NCI-H2227 treated with DMSO at 0.1 percent for 48 hours (cell line): ENCODE measurements around the gene AQP10.
"Not testable (repeated sequence)": the region's sequence is repeated elsewhere in the genome, so short reads cannot be mapped to it uniquely, and the experiment has no call there.

Source experiments
- DNase-seq: peaks from one replicate; lab custom pipeline; 2025; lab: John Stamatoyannopoulos, UW

AQP10 gene

GRCh38 chr1:154324241-154324640 is 3.3 kb downstream of the AQP10 start:
- DNase-seq: no peak

- peak; percentile 68 for DNase-seq
Observed at GRCh38 chr1:154324669-154325582, 4.0 kb downstream of the AQP10 start, which contains the start of gene ATP8B2. TSS of gene ATP8B2 (plus strand) at chr1:154325525. CDS start at chr1:154328142, 2,617 bp downstream.

DNA sequence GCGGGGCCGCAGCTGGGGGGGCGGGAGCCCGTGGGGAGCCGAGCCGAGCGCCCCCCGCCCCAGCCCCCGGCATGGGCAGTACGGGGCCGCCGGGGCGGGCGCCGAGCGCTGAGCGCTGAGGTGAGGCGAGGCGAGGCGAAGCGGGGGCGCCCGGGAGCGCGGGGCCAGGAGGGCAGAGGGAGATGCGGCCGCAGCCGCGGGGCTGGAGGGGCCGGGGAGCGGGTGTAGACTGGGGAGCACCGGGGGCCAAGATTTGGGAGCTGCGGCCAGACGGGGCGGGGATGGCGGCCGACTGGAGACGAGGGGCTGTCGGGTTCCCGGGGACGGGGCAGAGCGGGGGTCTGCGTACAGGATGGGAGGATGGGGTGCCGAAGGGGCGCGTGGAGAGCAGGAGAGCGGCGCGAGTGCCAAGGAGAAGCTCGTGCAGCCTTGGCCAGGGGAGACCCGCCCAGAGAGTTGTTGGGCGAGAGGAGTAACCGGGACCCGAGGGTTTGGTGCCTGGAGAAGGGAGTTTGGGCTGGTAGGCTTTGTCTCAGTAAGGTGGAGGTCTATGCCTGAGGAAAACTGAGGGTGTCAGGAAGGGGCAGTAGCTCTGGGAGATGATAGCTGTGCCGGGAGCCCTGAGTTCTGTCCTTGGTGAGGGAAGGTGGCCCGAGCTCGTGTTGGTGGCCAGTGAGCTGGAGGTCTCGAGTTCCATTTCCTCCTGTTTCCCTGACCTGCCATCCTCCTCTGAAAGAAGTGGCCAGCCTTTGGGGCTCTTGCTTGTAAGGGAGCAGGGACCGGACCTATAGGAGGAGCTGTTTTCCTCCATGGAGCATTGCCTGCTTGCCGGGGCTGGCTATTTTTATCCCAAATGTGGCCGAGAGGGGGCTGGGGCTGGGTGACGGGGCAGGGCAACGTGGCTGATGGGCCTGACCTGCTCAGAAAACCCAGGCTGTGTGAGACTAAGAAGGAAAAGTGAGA is 5.0 kb downstream of the AQP10 start:
- peak; percentile 30 for DNase-seq

DNA sequence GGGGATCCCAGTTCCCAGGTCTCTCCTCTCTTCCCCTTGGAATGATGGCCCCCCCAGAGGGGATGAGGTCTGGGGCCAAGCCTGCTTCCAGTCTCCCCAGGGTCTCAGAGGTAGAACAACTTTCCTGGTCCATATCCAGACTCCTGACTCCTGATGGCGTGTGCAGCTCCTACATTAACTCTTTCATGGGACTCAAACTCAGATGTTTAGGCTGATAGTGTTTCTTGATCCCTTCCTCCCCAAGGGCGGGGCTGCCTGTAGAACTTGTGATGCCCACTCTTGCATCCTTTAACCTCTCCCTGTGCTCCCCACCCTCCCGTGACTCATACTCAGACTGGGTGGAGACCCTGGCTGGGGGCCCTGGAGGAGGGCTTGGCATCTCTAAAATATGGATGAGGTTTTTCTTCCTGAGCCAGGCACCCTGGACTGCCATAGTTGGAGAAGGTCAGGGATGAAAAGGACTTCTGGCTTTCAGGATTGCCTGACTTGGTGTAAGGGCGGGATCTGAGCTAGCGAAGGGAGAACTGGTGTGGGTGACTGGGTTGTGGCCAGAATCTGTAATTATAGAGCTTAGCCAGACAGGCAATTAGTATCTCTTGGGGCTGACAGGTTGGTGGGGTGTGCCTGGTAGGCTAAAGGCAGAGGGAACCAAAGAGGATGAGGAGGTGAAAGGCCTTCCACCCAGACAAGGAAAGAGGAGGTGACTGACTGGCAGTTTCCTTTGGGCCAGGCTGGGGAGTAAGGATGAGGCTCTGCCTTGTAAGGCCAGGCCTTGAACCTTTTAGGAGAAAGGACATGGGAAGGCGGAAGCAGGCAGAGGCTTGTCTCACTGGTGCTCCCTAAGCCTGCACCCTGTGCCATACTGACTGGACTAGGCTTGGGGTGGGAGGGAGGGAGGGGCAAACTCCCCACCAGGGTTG is 5.9 kb downstream of the AQP10 start:
- DNase-seq: no peak

DNA sequence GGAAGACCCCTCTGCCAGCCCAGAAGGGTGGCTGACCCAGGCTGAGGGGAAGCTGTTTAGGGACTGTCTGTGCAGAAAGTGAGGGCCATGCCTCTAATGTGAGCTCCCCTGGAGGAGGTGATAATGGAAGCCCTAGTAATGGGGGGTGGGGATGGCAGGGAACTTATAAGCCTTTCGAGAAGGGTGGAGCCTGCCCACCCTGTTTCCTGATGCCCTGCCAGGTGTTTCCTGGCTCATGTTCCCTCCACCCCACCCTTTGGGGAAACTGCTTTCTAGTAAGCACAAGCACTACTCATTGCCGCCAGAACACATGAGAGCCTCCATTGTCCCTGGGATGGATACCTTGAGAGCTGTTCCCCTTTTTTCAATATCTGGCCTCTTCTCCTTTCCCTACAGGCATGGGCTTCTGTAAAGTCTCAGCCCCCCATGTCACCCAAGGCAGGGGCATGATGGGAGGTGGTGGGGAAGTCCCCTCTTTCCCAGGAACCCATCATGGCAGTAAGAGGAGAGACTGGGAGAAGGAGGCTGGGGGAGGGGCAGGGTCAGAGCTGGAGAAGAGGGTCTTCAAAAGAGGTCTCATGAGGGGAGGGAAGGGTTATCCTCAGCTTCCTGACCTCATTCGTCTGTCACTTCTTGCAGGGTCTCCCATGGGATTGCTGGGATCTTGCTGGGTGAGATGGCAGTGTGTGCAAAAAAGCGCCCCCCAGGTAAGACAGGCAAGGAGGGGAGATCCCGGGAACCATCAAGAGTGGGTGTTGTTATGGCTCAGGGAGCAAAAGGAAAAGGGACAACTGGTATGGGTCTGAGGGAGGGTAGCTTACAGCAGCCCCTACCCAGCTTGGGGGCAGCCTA is 6.8 kb downstream of the AQP10 start:
- no peak for DNase-seq

GRCh38 chr1:154328318-154329151 is 7.6 kb downstream of the AQP10 start:
- peak; percentile 53 for DNase-seq

DNA sequence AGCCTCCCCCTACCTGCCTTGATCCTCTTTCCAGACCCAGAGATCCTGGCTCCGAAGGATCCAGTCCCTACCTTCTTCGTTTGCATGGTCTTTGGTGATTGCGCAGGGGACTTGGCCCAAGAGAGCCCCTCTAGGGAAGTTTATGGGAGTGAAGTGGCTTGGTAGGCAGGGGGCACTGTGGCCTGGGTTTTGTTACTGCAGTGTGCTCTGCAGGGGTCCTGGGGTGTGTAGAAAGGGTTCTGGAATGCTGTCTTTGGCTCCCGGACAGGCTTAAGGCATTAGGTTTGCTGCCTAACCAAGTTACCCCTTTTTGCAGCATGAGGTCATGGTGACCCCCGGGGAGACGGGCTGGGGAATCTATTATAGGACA is 8.2 kb downstream of the AQP10 start:
- no peak for DNase-seq

GRCh38 chr1:154329551-154330131 is 8.7 kb downstream of the AQP10 start:
- peak; percentile 22 for DNase-seq

DNA sequence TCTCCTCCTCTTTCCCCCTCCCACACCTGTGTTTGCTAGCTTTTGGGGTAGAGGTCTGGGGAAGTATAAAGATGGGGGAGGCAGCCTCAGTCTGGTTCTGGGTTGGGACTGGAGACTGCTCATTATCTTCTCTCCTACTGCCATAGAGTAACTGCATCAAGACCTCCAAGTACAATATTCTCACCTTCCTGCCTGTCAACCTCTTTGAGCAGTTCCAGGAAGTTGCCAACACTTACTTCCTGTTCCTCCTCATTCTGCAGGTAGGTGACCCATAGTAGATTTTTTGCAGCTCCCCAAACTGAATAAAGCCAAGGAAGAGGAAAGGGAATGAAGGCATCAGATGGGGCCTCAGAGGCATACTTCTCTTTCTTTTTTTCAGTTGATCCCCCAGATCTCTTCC is 9.8 kb downstream of the AQP10 start:
- no peak for DNase-seq

DNA sequence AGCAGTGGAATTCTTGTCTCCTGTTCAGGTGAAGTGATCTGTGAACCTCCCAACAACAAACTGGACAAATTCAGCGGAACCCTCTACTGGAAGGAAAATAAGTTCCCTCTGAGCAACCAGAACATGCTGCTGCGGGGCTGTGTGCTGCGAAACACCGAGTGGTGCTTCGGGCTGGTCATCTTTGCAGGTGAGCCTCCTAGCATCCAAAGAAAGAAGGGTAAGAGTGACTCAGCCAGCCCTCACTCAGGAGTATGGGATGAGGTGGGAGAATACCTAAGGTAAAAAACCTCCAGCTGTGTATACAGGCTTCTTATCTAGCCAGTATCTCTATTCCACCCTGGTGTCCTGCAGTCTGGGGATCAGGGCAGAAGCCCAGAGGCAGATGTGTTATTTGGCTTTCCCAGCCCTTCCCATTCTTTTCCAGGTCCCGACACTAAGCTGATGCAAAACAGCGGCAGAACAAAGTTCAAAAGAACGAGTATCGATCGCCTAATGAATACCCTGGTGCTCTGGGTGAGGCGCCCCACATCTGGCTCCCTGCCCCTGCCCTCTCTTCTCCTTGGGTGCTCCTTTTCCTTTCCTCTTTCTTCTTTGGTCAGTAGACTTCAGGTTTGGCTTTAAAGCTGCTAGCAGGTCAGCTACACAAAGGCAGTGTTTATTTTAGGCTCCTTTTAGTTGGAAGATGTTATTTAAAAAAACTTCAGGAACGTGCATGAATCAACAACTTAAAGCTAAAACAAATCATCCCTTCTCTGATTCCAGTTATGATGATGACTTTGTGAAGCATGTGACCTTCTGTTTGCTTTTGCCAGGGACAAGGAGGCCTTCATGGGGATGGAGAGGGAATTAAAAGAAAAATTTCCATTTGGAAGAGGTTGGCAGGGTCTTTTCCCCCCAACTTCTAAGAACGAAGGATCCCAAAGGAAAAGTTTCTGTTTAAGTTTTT is 13.5 kb downstream of the AQP10 start:
- no peak for DNase-seq

- DNase-seq: peak; percentile 79
Observed at GRCh38 chr1:154335025-154335714, 14.3 kb downstream of the AQP10 start.

GRCh38 chr1:154337253-154337894 is 16.5 kb downstream of the AQP10 start:
- no peak for DNase-seq

DNA sequence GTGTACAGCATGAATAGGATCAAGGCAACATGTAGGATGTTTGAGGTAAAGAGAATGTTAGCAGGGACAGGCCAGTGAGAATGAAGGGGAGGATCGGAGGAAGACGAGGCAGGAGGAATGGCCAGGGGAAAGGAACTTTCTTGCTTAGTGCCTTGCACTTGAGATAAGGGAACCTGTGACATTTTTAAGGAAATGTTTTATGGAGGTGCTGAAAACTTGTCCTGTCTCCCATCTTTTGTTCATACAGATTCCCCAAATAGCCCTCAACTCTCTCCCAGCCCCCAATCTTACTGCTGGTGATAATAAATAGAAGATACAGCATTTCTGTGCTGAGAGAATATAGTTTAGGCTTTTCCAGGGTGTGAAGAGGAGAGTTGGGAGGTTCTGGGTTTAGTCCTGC is 18.0 kb downstream of the AQP10 start:
- DNase-seq: no peak

GRCh38 chr1:154341366-154341765 is 20.5 kb downstream of the AQP10 start:
- DNase-seq: not testable (repeated sequence)

- DNase-seq: no peak
Observed at GRCh38 chr1:154342132-154342531, 21.2 kb downstream of the AQP10 start.

DNA sequence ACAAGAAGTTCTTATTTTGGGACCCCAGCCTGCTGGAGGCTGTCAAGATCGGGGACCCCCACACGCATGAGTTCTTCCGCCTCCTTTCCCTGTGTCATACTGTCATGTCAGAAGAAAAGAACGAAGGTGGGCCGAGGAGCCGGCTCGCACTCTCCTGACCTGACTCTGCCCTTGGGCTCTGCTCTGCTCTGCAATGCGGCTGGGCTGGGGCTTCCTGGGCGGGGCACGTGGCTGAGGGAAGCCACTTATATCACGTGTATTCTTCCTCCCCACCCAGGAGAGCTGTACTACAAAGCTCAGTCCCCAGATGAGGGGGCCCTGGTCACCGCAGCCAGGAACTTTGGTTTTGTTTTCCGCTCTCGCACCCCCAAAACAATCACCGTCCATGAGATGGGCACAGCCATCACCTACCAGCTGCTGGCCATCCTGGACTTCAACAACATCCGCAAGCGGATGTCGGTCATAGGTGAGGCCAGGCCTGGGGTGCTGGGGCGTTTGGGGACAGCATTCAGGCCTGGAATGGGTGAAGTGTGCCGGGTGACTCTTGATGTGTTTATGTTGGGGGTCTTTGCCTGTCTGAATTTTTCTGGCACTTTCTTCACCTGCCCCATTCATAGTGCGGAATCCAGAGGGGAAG is 22.1 kb downstream of the AQP10 start:
- no peak for DNase-seq
